ENCODE results near the gene SLC34A3. TPM values are rescaled to one million over a fixed set of nuclear protein-coding genes. Genes with fewer than 3 reads are reported as not detected.
A peak's percentile ranks its signal among the peaks of the same experiment; 100 is the strongest.
"Not testable (repeated sequence)": the region's sequence is repeated elsewhere in the genome, so short reads cannot be mapped to it uniquely, and the experiment has no call there.

SLC34A3 gene
- total RNA-seq, 1 experiment from 2014 or later: not detected

- POLR2A ChIA-PET (ENCODE audit: low non-redundant PET): interaction anchor here (0.6 kb wide), 3 partner anchors 19 to 184 kb away, joined by 3 to 9 read pairs (median 4); partner anchors contain the start of gene SAPCD2
- intact Hi-C loops (cut with micrococcal nuclease; ENCODE audit: unreplicated experiment): no loop called here
These were observed 11.8 kb downstream of the SLC34A3 start for GRCh38 chr9:137242269-137243203.

GRCh38 chr9:137243266-137243625, 12.5 kb downstream of the SLC34A3 start:
- Histone ChIP-seq H3K4me1 (ENCODE audit: insufficient read depth, low read length, poor library complexity, severe bottlenecking) (peaks cover 30% of the 10 kb centered on the region), H3K4me3 (ENCODE audit: low read depth, low read length, poor library complexity, severe bottlenecking) (peak overlapping the region; percentile 97), H3K36me3 (ENCODE audit: insufficient read depth, low read length, poor library complexity, severe bottlenecking) (peaks cover 24% of the 10 kb centered on the region)
- CTCF ChIA-PET; H3K27me3 ChIP-seq (replicated peaks; ENCODE audit: insufficient read depth, low read depth, low read length, poor library complexity); H3K27ac ChIP-seq (ENCODE audit: low read depth, low read length, poor library complexity, severe bottlenecking); intact Hi-C loops (cut with micrococcal nuclease; ENCODE audit: unreplicated experiment); DNase-seq (ENCODE audit: low spot score); H3K9me3 ChIP-seq (ENCODE audit: low read depth, low read length, poor library complexity, severe bottlenecking): not testable (repeated sequence)
- BruUV-seq (replicated peaks): TSS peak; percentile 81
- POLR2A ChIA-PET (ENCODE audit: low non-redundant PET): interaction anchor here (0.6 kb wide), 1 partner anchor 20 kb away, joined by 9 read pairs; no protein-coding TSS in a partner anchor

More at GRCh38 chr9:137242269-137243203, 11.8 kb downstream of the SLC34A3 start:
- H3K9me3 ChIP-seq (ENCODE audit: low read depth, low read length, poor library complexity, severe bottlenecking): no peaks in the 10 kb centered on the region
- TF ChIP-seq EZH2 (IDR thresholded peaks at IDR 0.05; ENCODE audit: borderline replicate concordance, low read depth, low read length, poor library complexity, severe bottlenecking) (no peak), CTCF (conservative IDR thresholded peaks at IDR 0.05; ENCODE audit: low read depth, low read length) (no peak)
- no peak for DNase-seq (ENCODE audit: low spot score)
- peaks cover 24% of the 10 kb centered on the region for H3K36me3 ChIP-seq (ENCODE audit: insufficient read depth, low read length, poor library complexity, severe bottlenecking)
- H3K27me3 ChIP-seq (replicated peaks; ENCODE audit: insufficient read depth, low read depth, low read length, poor library complexity): no peaks in the 10 kb centered on the region
- peaks cover 33% of the 10 kb centered on the region for H3K4me1 ChIP-seq (ENCODE audit: insufficient read depth, low read length, poor library complexity, severe bottlenecking)
- no TSS peak for BruUV-seq (replicated peaks)
- CTCF ChIA-PET: no interaction called here
- H3K27ac ChIP-seq (ENCODE audit: low read depth, low read length, poor library complexity, severe bottlenecking): peak overlapping the region; percentile 88
- H3K4me3 ChIP-seq (ENCODE audit: low read depth, low read length, poor library complexity, severe bottlenecking): peak overlapping the region; percentile 97

GRCh38 chr9:137243626-137244485, 13.2 kb downstream of the SLC34A3 start:
- TF ChIP-seq EZH2 (IDR thresholded peaks at IDR 0.05; ENCODE audit: borderline replicate concordance, low read depth, low read length, poor library complexity, severe bottlenecking): no peak
- TF ChIP-seq CTCF (conservative IDR thresholded peaks at IDR 0.05; ENCODE audit: low read depth, low read length): no peak
- BruUV-seq (replicated peaks): no TSS peak
- POLR2A ChIA-PET (ENCODE audit: low non-redundant PET): no interaction called here
- no peak for DNase-seq (ENCODE audit: low spot score)
- Histone ChIP-seq H3K4me3 (ENCODE audit: low read depth, low read length, poor library complexity, severe bottlenecking) (peak overlapping the region; percentile 97), H3K9me3 (ENCODE audit: low read depth, low read length, poor library complexity, severe bottlenecking) (no peaks in the 10 kb centered on the region), H3K36me3 (ENCODE audit: insufficient read depth, low read length, poor library complexity, severe bottlenecking) (peaks cover 24% of the 10 kb centered on the region), H3K27me3 (replicated peaks; ENCODE audit: insufficient read depth, low read depth, low read length, poor library complexity) (no peaks in the 10 kb centered on the region), H3K27ac (ENCODE audit: low read depth, low read length, poor library complexity, severe bottlenecking) (peak overlapping the region; percentile 35), H3K4me1 (ENCODE audit: insufficient read depth, low read length, poor library complexity, severe bottlenecking) (peaks cover 30% of the 10 kb centered on the region)
- intact Hi-C loops (cut with micrococcal nuclease; ENCODE audit: unreplicated experiment): no loop called here
- CTCF ChIA-PET: no interaction called here

All from A673 (cell line).